Dendritic cell treated with granulocyte-macrophage colony-stimulating factor and Interleukin-4, amounts not matched to agents 40 ng/mL and 50 ng/mL, for 4 days (primary cell): ENCODE measurements around the gene DCTD.
A peak's percentile ranks its signal among the peaks of the same experiment; 100 is the strongest.

Experiments
- H3K27ac Mint-ChIP-seq: one replicate; pipeline ENCODE4 v1.8.0; 2022; ENCODE audit warnings: mild to moderate bottlenecking, mixed read lengths
- H3K27me3 Mint-ChIP-seq: one replicate; pipeline ENCODE4 v1.8.0; 2022; ENCODE audit warnings: mild to moderate bottlenecking, mixed read lengths
- H3K36me3 Mint-ChIP-seq: one replicate; pipeline ENCODE4 v1.8.0; 2022; ENCODE audit warnings: low read depth, mixed read lengths
- H3K4me1 Mint-ChIP-seq: one replicate; pipeline ENCODE4 v1.8.0; 2022; ENCODE audit warnings: low read depth, mixed read lengths
- H3K4me3 Mint-ChIP-seq: one replicate; pipeline ENCODE4 v1.8.0; 2022; ENCODE audit warnings: mild to moderate bottlenecking, moderate library complexity, mixed read lengths
- H3K9me3 Mint-ChIP-seq: one replicate; pipeline ENCODE4 v1.8.0; 2022; ENCODE audit warnings: mixed read lengths
- intact Hi-C: fragments of 100-400 bp; cut with micrococcal nuclease; formaldehyde crosslinking; loops from one replicate; pipeline ENCODE4 v1.15.0; 2022

Gene DCTD

GRCh38 chr4:182927505-182927904 is 10.3 kb upstream of the DCTD start:
- H3K4me1 Mint-ChIP-seq, result no peaks in the 10 kb centered on the region
- no peak overlapping the region for H3K27ac Mint-ChIP-seq
- no peak overlapping the region for H3K4me3 Mint-ChIP-seq
- no peaks in the 10 kb centered on the region for H3K9me3 Mint-ChIP-seq
- intact Hi-C loops, result no loop called here
- H3K27me3 Mint-ChIP-seq, result peaks cover 7% of the 10 kb centered on the region
- no peaks in the 10 kb centered on the region for H3K36me3 Mint-ChIP-seq

- H3K27me3 Mint-ChIP-seq, result peaks cover 8% of the 10 kb centered on the region
These were observed 8.7 kb upstream of the DCTD start for GRCh38 chr4:182925855-182926254.

DNA sequence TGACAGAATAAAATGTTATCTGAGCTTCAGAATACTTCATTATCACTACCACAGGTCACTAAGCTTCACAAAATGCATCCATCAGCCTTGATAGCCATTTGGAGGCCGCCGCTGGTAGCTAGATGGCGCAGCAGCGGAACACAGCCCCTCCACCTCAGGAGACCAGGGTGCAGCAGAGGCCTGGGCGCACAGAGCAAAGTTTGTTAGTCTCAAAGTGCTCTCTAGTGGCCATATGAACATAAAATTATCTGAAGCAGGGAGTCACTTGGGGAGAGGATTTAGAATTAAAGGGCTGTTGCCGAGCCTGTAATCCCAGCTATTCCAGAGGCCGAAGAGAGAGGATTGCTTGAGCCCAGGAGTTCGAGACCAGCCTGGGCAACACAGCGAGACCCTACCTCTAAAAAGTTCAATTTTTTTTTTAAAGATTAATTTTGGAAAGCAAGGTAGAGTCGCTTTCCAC is 8.1 kb upstream of the DCTD start:
- Mint-ChIP-seq H3K27ac (no peak overlapping the region), H3K36me3 (no peaks in the 10 kb centered on the region), H3K4me3 (no peak overlapping the region), H3K9me3 (no peaks in the 10 kb centered on the region), H3K4me1 (no peaks in the 10 kb centered on the region), H3K27me3 (peaks cover 11% of the 10 kb centered on the region)
- intact Hi-C loops, result loop anchor here (2.0 kb wide), 1 partner anchor 447 kb away; no protein-coding TSS in a partner anchor

More at GRCh38 chr4:182925855-182926254, 8.7 kb upstream of the DCTD start:
- no peaks in the 10 kb centered on the region for H3K4me1 Mint-ChIP-seq
- H3K4me3 Mint-ChIP-seq, result no peak overlapping the region
- H3K9me3 Mint-ChIP-seq, result no peaks in the 10 kb centered on the region
- no peaks in the 10 kb centered on the region for H3K36me3 Mint-ChIP-seq
- intact Hi-C loops, result loop anchor here (2.0 kb wide), 1 partner anchor 447 kb away; no protein-coding TSS in a partner anchor
- no peak overlapping the region for H3K27ac Mint-ChIP-seq

DNA sequence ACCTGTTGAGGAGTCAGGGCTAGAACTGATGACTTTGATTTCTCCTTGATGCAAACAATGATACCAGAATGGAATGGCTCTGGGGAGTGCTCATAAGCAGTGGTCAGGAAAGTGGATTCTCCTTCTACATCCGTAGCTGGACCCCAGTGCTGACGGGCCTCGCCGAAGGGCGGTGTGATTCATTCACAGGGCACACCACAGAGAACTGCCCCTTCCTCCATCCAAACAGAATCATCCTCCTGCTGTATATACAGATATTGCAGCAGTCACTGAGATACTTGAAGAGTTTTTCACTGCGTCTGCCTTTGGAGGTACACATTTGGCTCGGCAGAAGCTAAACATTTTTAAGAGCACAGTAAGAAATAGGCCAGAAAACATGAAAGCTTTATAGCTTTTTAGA is 7.3 kb upstream of the DCTD start:
- Mint-ChIP-seq H3K27me3 (peaks cover 13% of the 10 kb centered on the region), H3K36me3 (no peaks in the 10 kb centered on the region), H3K4me1 (no peaks in the 10 kb centered on the region), H3K9me3 (no peaks in the 10 kb centered on the region), H3K27ac (no peak overlapping the region), H3K4me3 (no peak overlapping the region)
- intact Hi-C loops, result loop anchor here (2.0 kb wide), 1 partner anchor 446 kb away; no protein-coding TSS in a partner anchor

- no peaks in the 10 kb centered on the region for H3K36me3 Mint-ChIP-seq
- no peak overlapping the region for H3K27ac Mint-ChIP-seq
- intact Hi-C loops, result loop anchor here (2.0 kb wide), 1 partner anchor 445 kb away; no protein-coding TSS in a partner anchor
- peaks cover 13% of the 10 kb centered on the region for H3K27me3 Mint-ChIP-seq
- H3K4me1 Mint-ChIP-seq, result peaks cover 3% of the 10 kb centered on the region
- H3K4me3 Mint-ChIP-seq, result no peak overlapping the region
- H3K9me3 Mint-ChIP-seq, result no peaks in the 10 kb centered on the region
These were observed 6.7 kb upstream of the DCTD start for GRCh38 chr4:182923796-182924340.

GRCh38 chr4:182923366-182923765 is 6.2 kb upstream of the DCTD start:
- no peaks in the 10 kb centered on the region for H3K9me3 Mint-ChIP-seq
- H3K27ac Mint-ChIP-seq, result no peak overlapping the region
- intact Hi-C loops, result no loop called here
- peaks cover 13% of the 10 kb centered on the region for H3K27me3 Mint-ChIP-seq
- peaks cover 7% of the 10 kb centered on the region for H3K4me1 Mint-ChIP-seq
- H3K36me3 Mint-ChIP-seq, result no peaks in the 10 kb centered on the region
- H3K4me3 Mint-ChIP-seq, result no peak overlapping the region

- Mint-ChIP-seq H3K27ac (no peak overlapping the region), H3K4me3 (no peak overlapping the region), H3K36me3 (no peaks in the 10 kb centered on the region), H3K27me3 (peaks cover 11% of the 10 kb centered on the region), H3K4me1 (peaks cover 12% of the 10 kb centered on the region), H3K9me3 (no peaks in the 10 kb centered on the region)
- intact Hi-C loops, result no loop called here
These were observed 5.5 kb upstream of the DCTD start for GRCh38 chr4:182922501-182923284.

- intact Hi-C loops, result no loop called here
- Mint-ChIP-seq H3K36me3 (no peaks in the 10 kb centered on the region), H3K27me3 (peaks cover 11% of the 10 kb centered on the region), H3K27ac (no peak overlapping the region), H3K9me3 (no peaks in the 10 kb centered on the region), H3K4me1 (peaks cover 13% of the 10 kb centered on the region), H3K4me3 (no peak overlapping the region)
These were observed 4.4 kb upstream of the DCTD start for GRCh38 chr4:182921608-182922007.

- H3K36me3 Mint-ChIP-seq, result no peaks in the 10 kb centered on the region
- no peak overlapping the region for H3K4me3 Mint-ChIP-seq
- H3K27me3 Mint-ChIP-seq, result peaks cover 11% of the 10 kb centered on the region
- intact Hi-C loops, result no loop called here
- peaks cover 22% of the 10 kb centered on the region for H3K4me1 Mint-ChIP-seq
- H3K27ac Mint-ChIP-seq, result no peak overlapping the region
- no peaks in the 10 kb centered on the region for H3K9me3 Mint-ChIP-seq
These were observed 3.5 kb upstream of the DCTD start for GRCh38 chr4:182920676-182921075.

DNA sequence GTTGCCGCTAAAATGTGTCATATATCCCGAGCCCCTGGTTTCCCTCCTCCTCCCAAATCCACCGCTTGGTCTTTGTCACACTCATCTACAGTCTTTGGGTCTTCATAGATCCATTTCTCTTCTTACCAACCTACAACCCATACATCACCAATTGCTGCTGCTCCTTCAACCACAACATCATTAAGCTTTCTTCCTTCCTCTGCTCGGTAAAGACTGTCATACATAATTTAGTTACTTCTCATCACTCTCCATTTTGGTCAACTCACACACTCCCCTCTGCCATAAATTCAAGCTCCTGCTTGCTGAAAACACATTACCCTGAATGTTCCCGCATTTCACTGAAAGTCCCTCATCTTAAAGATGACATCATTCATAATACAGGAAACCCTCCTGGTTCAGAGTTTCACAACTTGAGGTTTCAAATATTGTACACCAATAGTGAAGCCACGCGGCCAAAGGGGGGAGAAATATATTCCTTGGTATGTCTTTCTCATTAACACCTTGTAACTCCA is 1.7 kb upstream of the DCTD start:
- H3K27ac Mint-ChIP-seq, result peak overlapping the region; percentile 33
- intact Hi-C loops, result loop anchor here (5.0 kb wide), 1 partner anchor 428 kb away; no protein-coding TSS in a partner anchor
- H3K4me1 Mint-ChIP-seq, result peaks cover 29% of the 10 kb centered on the region
- no peak overlapping the region for H3K4me3 Mint-ChIP-seq
- H3K27me3 Mint-ChIP-seq, result peaks cover 7% of the 10 kb centered on the region
- no peaks in the 10 kb centered on the region for H3K9me3 Mint-ChIP-seq
- peaks cover 17% of the 10 kb centered on the region for H3K36me3 Mint-ChIP-seq

DNA sequence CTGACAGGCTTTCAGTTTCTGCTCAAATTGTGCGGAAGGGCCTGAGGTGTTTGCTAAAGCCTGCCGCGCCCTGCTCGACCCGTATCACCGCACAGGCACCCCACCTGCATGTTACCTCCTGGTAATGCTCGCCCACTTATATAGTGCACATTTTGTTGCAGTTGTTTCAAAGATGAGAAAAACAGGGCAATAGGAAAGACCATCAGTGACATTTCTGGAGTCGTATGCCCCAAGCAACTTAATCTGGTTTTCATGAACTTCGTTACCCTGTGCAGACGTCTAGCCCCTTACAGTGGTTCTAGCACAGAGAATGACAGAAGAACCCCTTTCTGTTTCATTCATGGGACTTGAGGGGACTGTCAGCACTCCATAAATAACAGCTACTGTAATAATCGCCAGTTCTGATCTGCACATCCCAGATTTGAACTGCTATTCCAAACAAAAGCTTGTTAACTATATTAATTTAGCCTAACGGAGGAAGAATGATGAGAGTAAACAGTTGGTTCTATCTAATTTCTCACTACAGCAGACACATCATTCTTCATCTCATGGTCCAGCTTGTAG is 940 bp upstream of the DCTD start:
- H3K4me3 Mint-ChIP-seq, result peak overlapping the region; percentile 83
- no peaks in the 10 kb centered on the region for H3K9me3 Mint-ChIP-seq
- H3K4me1 Mint-ChIP-seq, result peaks cover 34% of the 10 kb centered on the region

DNA sequence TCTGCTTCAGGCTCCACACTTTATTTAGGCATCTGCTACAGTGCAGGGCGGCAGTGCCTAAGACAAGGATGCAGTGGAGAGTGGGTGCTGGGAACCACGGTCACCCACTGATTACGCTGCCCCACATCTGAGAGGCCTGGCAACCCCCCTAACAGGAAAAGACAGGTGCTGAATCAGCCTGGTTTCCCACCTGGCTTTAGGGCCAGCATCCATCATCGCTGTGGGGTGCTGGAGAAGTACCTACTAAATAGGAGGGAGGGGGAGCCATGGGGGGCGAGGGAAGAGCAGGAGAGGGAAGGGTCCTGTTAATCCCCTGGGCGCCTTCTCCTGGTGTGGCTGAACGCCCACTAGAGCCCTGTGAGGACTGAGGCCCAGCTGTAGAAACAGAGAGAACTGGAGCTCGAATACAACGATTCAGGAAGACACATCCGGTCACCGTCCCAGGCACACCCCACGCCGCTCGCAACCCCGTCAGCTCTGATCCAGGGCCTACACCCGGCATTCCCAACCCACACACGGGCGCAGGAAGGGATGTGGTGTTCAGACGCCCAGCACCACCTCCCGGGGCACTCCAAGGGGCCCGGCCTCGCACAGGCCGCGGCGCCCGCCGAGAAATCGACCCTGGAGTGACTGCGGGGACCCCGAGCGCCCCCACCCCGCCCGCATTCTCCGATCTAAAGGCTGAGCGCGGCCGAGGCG is 554 bp downstream of the DCTD start:
- H3K27me3 Mint-ChIP-seq, result peaks cover 5% of the 10 kb centered on the region
- H3K9me3 Mint-ChIP-seq, result no peaks in the 10 kb centered on the region
- H3K27ac Mint-ChIP-seq, result peak overlapping the region; percentile 87
- H3K36me3 Mint-ChIP-seq, result peaks cover 37% of the 10 kb centered on the region
- intact Hi-C loops, result loop anchor here (5.0 kb wide), 1 partner anchor 431 kb away; no protein-coding TSS in a partner anchor
- peaks cover 44% of the 10 kb centered on the region for H3K4me1 Mint-ChIP-seq
- H3K4me3 Mint-ChIP-seq, result peak overlapping the region; percentile 80

More for the DNA sequence above, 940 bp upstream of the DCTD start:
- intact Hi-C loops, result loop anchor here (5.0 kb wide), 1 partner anchor 429 kb away; no protein-coding TSS in a partner anchor
- Mint-ChIP-seq H3K27me3 (peaks cover 5% of the 10 kb centered on the region), H3K36me3 (peaks cover 25% of the 10 kb centered on the region), H3K27ac (peak overlapping the region; percentile 94)

DNA sequence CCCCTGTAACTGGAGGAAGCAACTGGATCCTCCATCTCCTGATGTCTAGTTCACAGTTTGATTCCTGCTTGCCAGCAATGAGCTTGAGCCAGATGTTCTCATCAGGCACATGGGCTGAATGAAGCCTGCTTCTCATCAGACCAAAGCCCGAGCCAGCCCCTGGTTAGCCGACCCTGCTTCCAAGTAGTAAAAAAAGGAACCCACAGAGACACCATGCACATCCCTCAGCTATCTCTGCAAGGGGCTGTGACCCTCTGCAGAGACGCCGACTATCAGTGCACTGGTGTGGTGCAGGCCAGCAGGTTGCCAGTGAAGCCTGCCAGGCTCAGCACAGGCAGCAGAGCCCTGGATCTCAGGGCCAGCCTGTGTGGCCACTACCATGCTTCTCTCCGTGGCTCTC is 2.8 kb downstream of the DCTD start:
- Mint-ChIP-seq H3K4me1 (peaks cover 44% of the 10 kb centered on the region), H3K27me3 (no peaks in the 10 kb centered on the region), H3K27ac (no peak overlapping the region), H3K9me3 (no peaks in the 10 kb centered on the region), H3K36me3 (peaks cover 58% of the 10 kb centered on the region), H3K4me3 (no peak overlapping the region)
- intact Hi-C loops, result no loop called here
